HEK293 (cell line): ENCODE data around the gene PSMB1.

ENCODE experiments used
- CTCF ChIA-PET: fragments of 350-600 bp; formaldehyde crosslinking; extraction: SDS; loops from one replicate; lab custom pipeline; 2021; ENCODE audit warnings: antibody characterized with exemption; lab: Yijun Ruan, JAX
- POLR2A ChIA-PET: fragments of 300-600 bp; formaldehyde crosslinking; extraction: SDS; loops from one replicate; lab custom pipeline; 2020; ENCODE audit warnings: antibody characterized with exemption, inconsistent platforms; lab: Yijun Ruan, JAX
- H3K27ac ChIP-seq: fragments of 200-500 bp; sonication (Bioruptor generic); 2 replicates; pipeline ENCODE4 v1.5.1; 2014; ENCODE audit warnings: low read depth, low read length, control low read depth, inconsistent platforms; ENCODE audit errors: extremely low read depth
- H3K36me3 ChIP-seq, 2 experiments: fragments of 200-500 bp in 1 of 2; sonication (Bioruptor generic) in 1 of 2; 1 replicate in 1 of 2; 2 replicates in 1 of 2; pipeline ENCODE4 v1.5.1; 2014 to 2017; ENCODE audit warnings: inconsistent platforms in 2 of 2, low read length in 2 of 2; ENCODE audit not compliant: control insufficient read depth in 2 of 2, insufficient read depth in 1 of 2
- H3K4me1 ChIP-seq: fragments of 200-500 bp; sonication (Bioruptor generic); 2 replicates; pipeline ENCODE4 v1.5.1; 2014; ENCODE audit warnings: mild to moderate bottlenecking, low read length, inconsistent platforms; ENCODE audit not compliant: control insufficient read depth, insufficient read depth
- H3K4me3 ChIP-seq: 2 replicates; pipeline ENCODE4 v1.5.1; 2011; ENCODE audit warnings: low read depth, mild to moderate bottlenecking, control low read depth, low read length, moderate library complexity
- H3K9me3 ChIP-seq: fragments of 200-500 bp; sonication (Bioruptor generic); 2 replicates; pipeline ENCODE4 v1.5.1; 2014; ENCODE audit warnings: low read depth, low read length, inconsistent platforms; ENCODE audit not compliant: control insufficient read depth, insufficient read depth
- ATF2 ChIP-seq: fragments of 450-650 bp; formaldehyde crosslinking; IDR thresholded peaks from 2 replicates; pipeline ENCODE4 v1.5.1; 2016; ENCODE audit warnings: missing biosample characterization, missing genetic modification characterization, low read depth
- GLI2 ChIP-seq: fragments of 450-650 bp; formaldehyde crosslinking; IDR thresholded peaks from 2 replicates; pipeline ENCODE4; 2017; ENCODE audit warnings: missing biosample characterization, missing genetic modification characterization, low read depth, borderline replicate concordance
- PRDM2 ChIP-seq: fragments of 450-650 bp; formaldehyde crosslinking; IDR thresholded peaks from 2 replicates; pipeline ENCODE4 v1.5.1; 2016; ENCODE audit warnings: missing biosample characterization, missing genetic modification characterization, borderline replicate concordance
- REPIN1 ChIP-seq: fragments of 450-650 bp; formaldehyde crosslinking; IDR thresholded peaks from 2 replicates; pipeline ENCODE4 v1.5.1; 2017; ENCODE audit warnings: missing biosample characterization, missing genetic modification characterization, low read depth
- ZBTB44 ChIP-seq: fragments of 450-650 bp; IDR thresholded peaks from 2 replicates; pipeline ENCODE4 v1.5.1; 2018; ENCODE audit warnings: missing biosample characterization, mild to moderate bottlenecking, missing genetic modification characterization
- ZFP3 ChIP-seq: fragments of 450-650 bp; formaldehyde crosslinking; IDR thresholded peaks from 2 replicates; pipeline ENCODE4 v1.5.1; 2016; ENCODE audit warnings: low read depth, missing biosample characterization, missing genetic modification characterization
- ZNF184 ChIP-seq: fragments of 450-650 bp; IDR thresholded peaks from 2 replicates; pipeline ENCODE4 v1.5.1; 2018; ENCODE audit warnings: missing biosample characterization, mild to moderate bottlenecking, missing genetic modification characterization
- ZNF2 ChIP-seq: fragments of 450-650 bp; formaldehyde crosslinking; IDR thresholded peaks from 2 replicates; pipeline ENCODE4 v1.5.1; 2016; ENCODE audit warnings: missing biosample characterization, missing genetic modification characterization
- ZNF501 ChIP-seq: fragments of 450-650 bp; formaldehyde crosslinking; IDR thresholded peaks from 2 replicates; pipeline ENCODE4 v1.5.1; 2016; ENCODE audit warnings: missing biosample characterization, missing genetic modification characterization
- ZNF624 ChIP-seq: fragments of 450-650 bp; formaldehyde crosslinking; IDR thresholded peaks from 2 replicates; pipeline ENCODE4 v1.5.1; 2017; ENCODE audit warnings: missing biosample characterization, missing genetic modification characterization
- ZNF654 ChIP-seq: fragments of 450-650 bp; formaldehyde crosslinking; IDR thresholded peaks from 2 replicates; pipeline ENCODE4 v1.5.1; 2016; ENCODE audit warnings: low read depth, missing biosample characterization, missing genetic modification characterization
- ZNF76 ChIP-seq: fragments of 450-650 bp; formaldehyde crosslinking; IDR thresholded peaks from 2 replicates; pipeline ENCODE4; 2016; ENCODE audit warnings: low read depth, missing biosample characterization, missing genetic modification characterization, borderline replicate concordance
- TF ChIP-seq, protein P1 (sequence below): fragments of 450-650 bp; formaldehyde crosslinking; IDR thresholded peaks from 2 replicates; pipeline ENCODE4 v1.5.1; 2016; ENCODE audit warnings: missing biosample characterization, missing genetic modification characterization

PSMB1 gene

DNA sequence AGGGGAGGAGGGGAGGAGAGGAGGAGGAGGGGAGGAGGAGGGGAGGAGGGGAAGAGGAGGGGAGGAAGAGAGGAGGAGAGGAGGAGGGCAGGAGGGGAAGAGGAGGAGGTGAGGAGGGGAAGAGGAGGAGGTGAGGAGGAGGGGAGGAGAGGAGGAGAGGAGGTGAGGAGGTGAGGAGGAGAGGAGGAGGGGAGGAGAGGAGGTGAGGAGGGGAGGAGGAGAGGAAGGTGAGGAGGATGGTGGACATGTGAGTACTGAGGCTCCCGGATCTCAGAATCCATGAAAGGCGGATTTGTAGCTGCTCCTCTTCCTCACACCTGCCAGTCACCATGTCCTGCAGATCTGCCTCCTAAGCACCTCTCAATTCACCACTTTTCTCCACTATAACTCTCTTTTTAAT, 59.8 kb downstream of the PSMB1 start:
- Histone ChIP-seq H3K4me3 (no peak overlapping the region), H3K4me1 (no peaks in the 10 kb centered on the region), H3K27ac (no peak overlapping the region), H3K9me3 (no peaks in the 10 kb centered on the region), H3K36me3 (no peaks in the 10 kb centered on the region)
- CTCF ChIA-PET: interaction anchor here (1.3 kb wide), 1 partner anchor 36 kb away, joined by 3 read pairs; no protein-coding TSS in a partner anchor
- POLR2A ChIA-PET: no interaction called here
- no peak for TF ChIP-seq REPIN1 (tag by site-specific recombination)
- TF ChIP-seq ZNF76: no peak
- no peak for TF ChIP-seq ZNF184 (tag by site-specific recombination)
- TF ChIP-seq, protein P1, sequence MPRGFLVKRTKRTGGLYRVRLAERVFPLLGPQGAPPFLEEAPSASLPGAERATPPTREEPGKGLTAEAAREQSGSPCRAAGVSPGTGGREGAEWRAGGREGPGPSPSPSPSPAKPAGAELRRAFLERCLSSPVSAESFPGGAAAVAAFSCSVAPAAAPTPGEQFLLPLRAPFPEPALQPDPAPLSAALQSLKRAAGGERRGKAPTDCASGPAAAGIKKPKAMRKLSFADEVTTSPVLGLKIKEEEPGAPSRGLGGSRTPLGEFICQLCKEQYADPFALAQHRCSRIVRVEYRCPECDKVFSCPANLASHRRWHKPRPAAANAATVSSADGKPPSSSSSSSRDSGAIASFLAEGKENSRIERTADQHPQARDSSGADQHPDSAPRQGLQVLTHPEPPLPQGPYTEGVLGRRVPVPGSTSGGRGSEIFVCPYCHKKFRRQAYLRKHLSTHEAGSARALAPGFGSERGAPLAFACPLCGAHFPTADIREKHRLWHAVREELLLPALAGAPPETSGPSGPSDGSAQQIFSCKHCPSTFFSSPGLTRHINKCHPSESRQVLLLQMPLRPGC (tag by site-specific recombination): no peak
- TF ChIP-seq ZNF624 (tag by site-specific recombination): no peak
- no peak for TF ChIP-seq ZBTB44

DNA sequence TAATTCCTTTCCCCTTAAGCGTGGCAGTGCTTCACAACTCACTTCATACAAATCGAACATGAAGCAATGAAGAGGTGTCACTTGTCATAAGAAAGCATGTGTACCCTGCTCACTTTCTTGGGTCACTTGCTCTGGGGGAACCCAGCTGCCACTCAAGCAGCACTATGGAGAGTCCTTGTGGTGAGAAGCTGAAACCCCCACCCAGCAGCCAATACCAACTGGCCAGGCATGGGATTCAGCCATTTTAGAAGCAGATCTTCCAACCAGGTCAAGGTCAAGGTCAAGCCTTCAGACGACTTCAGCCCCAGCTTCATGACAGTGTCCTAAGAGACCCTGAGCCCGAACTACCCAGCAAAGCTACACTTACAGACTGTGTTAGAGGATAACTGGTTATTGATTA, 62.8 kb downstream of the PSMB1 start:
- no peak overlapping the region for H3K27ac ChIP-seq
- ChIA-PET CTCF (no interaction called here), POLR2A (no interaction called here)

More for the DNA sequence above, 62.8 kb downstream of the PSMB1 start:
- Histone ChIP-seq H3K9me3 (no peaks in the 10 kb centered on the region), H3K4me1 (no peaks in the 10 kb centered on the region), H3K4me3 (no peak overlapping the region), H3K36me3 (no peaks in the 10 kb centered on the region)
- TF ChIP-seq ZNF501 (tag by site-specific recombination): no peak
- no peak for TF ChIP-seq ZNF654 (tag by site-specific recombination)
- no peak for TF ChIP-seq ATF2 (tag by site-specific recombination)
- TF ChIP-seq ZNF2: no peak
- no peak for TF ChIP-seq ZFP3 (tag by site-specific recombination)
- no peak for TF ChIP-seq PRDM2 (tag by site-specific recombination)
- no peak for TF ChIP-seq GLI2 (tag by site-specific recombination)
